Activated CD8-positive, alpha-beta T cell treated with anti-CD3 and anti-CD28 coated beads, Interleukin-2, amount 10 ng/mL, durations not matched to agents 7 days and 5 days (primary cell): ENCODE data around the gene KCNC1. TPM values are rescaled to one million over a fixed set of nuclear protein-coding genes. Genes with fewer than 3 reads are reported as not detected.

Experiments used
- ATAC-seq: fragments of 150-1000 bp; cut with Tn5 transposase; one replicate; pipeline ENCODE4 v1.10.0; 2021; ENCODE audit warnings: moderate library complexity
- CTCF ChIA-PET: fragments of 350-600 bp; sonication (Branson Sonifier 250); formaldehyde crosslinking; loops from one replicate; lab custom pipeline; 2021; ENCODE audit warnings: antibody characterized with exemption; lab: Charles Lee
- POLR2A ChIA-PET: fragments of 350-600 bp; sonication (Branson Sonifier 250); formaldehyde crosslinking; loops from one replicate; lab custom pipeline; 2021; ENCODE audit warnings: antibody characterized with exemption; lab: Charles Lee
- DNase-seq: peaks from one replicate; pipeline ENCODE4 v3.0.0-alpha.2; 2020
- H3K27ac Mint-ChIP-seq: one replicate; pipeline ENCODE4 v1.8.0; 2021; ENCODE audit warnings: mild to moderate bottlenecking, mixed read lengths
- H3K27me3 Mint-ChIP-seq: one replicate; pipeline ENCODE4 v1.8.0; 2021; ENCODE audit warnings: low read depth, mixed read lengths
- H3K36me3 Mint-ChIP-seq: one replicate; pipeline ENCODE4 v1.8.0; 2021; ENCODE audit warnings: low read depth, mixed read lengths
- H3K4me1 Mint-ChIP-seq: one replicate; pipeline ENCODE4 v1.8.0; 2021; ENCODE audit warnings: low read depth, mixed read lengths
- H3K4me3 Mint-ChIP-seq: one replicate; pipeline ENCODE4 v1.8.0; 2021; ENCODE audit warnings: mild to moderate bottlenecking, mixed read lengths
- H3K9me3 Mint-ChIP-seq: one replicate; pipeline ENCODE4 v1.8.0; 2022; ENCODE audit warnings: mixed read lengths; ENCODE audit not compliant: insufficient read depth
- total RNA-seq, 2 experiments: library from RNA; stranded (reverse); gene quantifications; one replicate each; pipeline ENCODE4 v1.2.3, GENCODE V29; 2021

Gene KCNC1
- total RNA-seq, 2 experiments from 2014 or later = not detected

- Mint-ChIP-seq H3K36me3 (no peaks in the 10 kb centered on the region), H3K9me3 (no peaks in the 10 kb centered on the region), H3K4me1 (no peaks in the 10 kb centered on the region), H3K27ac (no peak overlapping the region), H3K4me3 (no peak overlapping the region), H3K27me3 (peaks cover 39% of the 10 kb centered on the region)
- ChIA-PET CTCF (interaction anchor here (1.0 kb wide), 1 partner anchor 34 kb away, joined by 3 read pairs; no protein-coding TSS in a partner anchor), POLR2A (no interaction called here)
- no peak for DNase-seq
- no peak for ATAC-seq
These were observed 37.2 kb upstream of the KCNC1 start for GRCh38 chr11:17697175-17697949.

GRCh38 chr11:17699147-17700114, 35.1 kb upstream of the KCNC1 start:
- Mint-ChIP-seq H3K27me3 (peaks cover 26% of the 10 kb centered on the region), H3K9me3 (no peaks in the 10 kb centered on the region), H3K4me3 (no peak overlapping the region), H3K27ac (no peak overlapping the region), H3K4me1 (no peaks in the 10 kb centered on the region), H3K36me3 (no peaks in the 10 kb centered on the region)
- ATAC-seq (no peak), DNase-seq (no peak)
- ChIA-PET CTCF (interaction anchor here (1.0 kb wide), 1 partner anchor 32 kb away, joined by 4 read pairs; no protein-coding TSS in a partner anchor), POLR2A (no interaction called here)

- no peak for DNase-seq
- no peaks in the 10 kb centered on the region for H3K36me3 Mint-ChIP-seq
- CTCF ChIA-PET = no interaction called here
These were observed 33.6 kb upstream of the KCNC1 start for GRCh38 chr11:17700991-17701390.

GRCh38 chr11:17702876-17703275, 31.7 kb upstream of the KCNC1 start:
- H3K4me3 Mint-ChIP-seq = no peak overlapping the region
- ChIA-PET CTCF (no interaction called here), POLR2A (no interaction called here)
- H3K27me3 Mint-ChIP-seq = peaks cover 8% of the 10 kb centered on the region
- DNase-seq = no peak
- no peak overlapping the region for H3K27ac Mint-ChIP-seq
- H3K36me3 Mint-ChIP-seq = no peaks in the 10 kb centered on the region
- no peak for ATAC-seq
- no peaks in the 10 kb centered on the region for H3K9me3 Mint-ChIP-seq
- H3K4me1 Mint-ChIP-seq = no peaks in the 10 kb centered on the region

More at GRCh38 chr11:17700991-17701390, 33.6 kb upstream of the KCNC1 start:
- POLR2A ChIA-PET = no interaction called here
- Mint-ChIP-seq H3K27me3 (peaks cover 21% of the 10 kb centered on the region), H3K4me1 (no peaks in the 10 kb centered on the region), H3K9me3 (no peaks in the 10 kb centered on the region), H3K27ac (no peak overlapping the region), H3K4me3 (no peak overlapping the region)
- ATAC-seq = no peak

GRCh38 chr11:17703951-17704350, 30.6 kb upstream of the KCNC1 start:
- Mint-ChIP-seq H3K9me3 (no peaks in the 10 kb centered on the region), H3K4me3 (no peak overlapping the region), H3K36me3 (no peaks in the 10 kb centered on the region), H3K27me3 (peaks cover 5% of the 10 kb centered on the region), H3K4me1 (no peaks in the 10 kb centered on the region), H3K27ac (no peak overlapping the region)
- no peak for DNase-seq
- CTCF ChIA-PET = no interaction called here
- no peak for ATAC-seq
- POLR2A ChIA-PET = no interaction called here

GRCh38 chr11:17707830-17708229, 26.8 kb upstream of the KCNC1 start:
- H3K4me1 Mint-ChIP-seq = no peaks in the 10 kb centered on the region
- H3K4me3 Mint-ChIP-seq = no peak overlapping the region
- ChIA-PET CTCF (no interaction called here), POLR2A (no interaction called here)
- DNase-seq = no peak
- H3K9me3 Mint-ChIP-seq = no peaks in the 10 kb centered on the region
- no peaks in the 10 kb centered on the region for H3K36me3 Mint-ChIP-seq
- peaks cover 5% of the 10 kb centered on the region for H3K27me3 Mint-ChIP-seq
- ATAC-seq = no peak
- H3K27ac Mint-ChIP-seq = no peak overlapping the region

GRCh38 chr11:17711836-17712235, 22.7 kb upstream of the KCNC1 start:
- H3K36me3 Mint-ChIP-seq = no peaks in the 10 kb centered on the region
- H3K4me3 Mint-ChIP-seq = no peak overlapping the region
- POLR2A ChIA-PET = interaction anchor here (0.9 kb wide), 1 partner anchor 254 kb away, joined by 3 read pairs; no protein-coding TSS in a partner anchor
- H3K27ac Mint-ChIP-seq = no peak overlapping the region
- CTCF ChIA-PET = interaction anchor here (0.9 to 1.4 kb wide), 2 partner anchors 19 to 113 kb away, joined by 3 to 4 read pairs; no protein-coding TSS in a partner anchor
- DNase-seq = no peak
- ATAC-seq = no peak
- no peaks in the 10 kb centered on the region for H3K9me3 Mint-ChIP-seq
- H3K27me3 Mint-ChIP-seq = peaks cover 9% of the 10 kb centered on the region
- H3K4me1 Mint-ChIP-seq = no peaks in the 10 kb centered on the region

GRCh38 chr11:17713851-17714250, 20.7 kb upstream of the KCNC1 start:
- ATAC-seq (no peak), DNase-seq (no peak)
- CTCF ChIA-PET = no interaction called here
- H3K36me3 Mint-ChIP-seq = no peaks in the 10 kb centered on the region
- no peaks in the 10 kb centered on the region for H3K9me3 Mint-ChIP-seq
- no peaks in the 10 kb centered on the region for H3K4me1 Mint-ChIP-seq
- POLR2A ChIA-PET = no interaction called here
- H3K27me3 Mint-ChIP-seq = peaks cover 10% of the 10 kb centered on the region
- H3K4me3 Mint-ChIP-seq = no peak overlapping the region
- no peak overlapping the region for H3K27ac Mint-ChIP-seq

GRCh38 chr11:17714356-17714854, 20.2 kb upstream of the KCNC1 start:
- Mint-ChIP-seq H3K4me3 (no peak overlapping the region), H3K36me3 (no peaks in the 10 kb centered on the region), H3K27ac (no peak overlapping the region), H3K4me1 (no peaks in the 10 kb centered on the region), H3K27me3 (peaks cover 13% of the 10 kb centered on the region), H3K9me3 (no peaks in the 10 kb centered on the region)
- ChIA-PET POLR2A (no interaction called here), CTCF (no interaction called here)
- ATAC-seq (no peak), DNase-seq (no peak)

- CTCF ChIA-PET = no interaction called here
- POLR2A ChIA-PET = no interaction called here
These were observed 19.7 kb upstream of the KCNC1 start for GRCh38 chr11:17714870-17715269.

GRCh38 chr11:17716807-17717206, 17.8 kb upstream of the KCNC1 start:
- ChIA-PET POLR2A (no interaction called here), CTCF (no interaction called here)
- H3K9me3 Mint-ChIP-seq = no peaks in the 10 kb centered on the region
- H3K4me1 Mint-ChIP-seq = no peaks in the 10 kb centered on the region
- no peaks in the 10 kb centered on the region for H3K36me3 Mint-ChIP-seq
- H3K27ac Mint-ChIP-seq = no peak overlapping the region
- ATAC-seq (no peak), DNase-seq (no peak)
- H3K4me3 Mint-ChIP-seq = no peak overlapping the region
- H3K27me3 Mint-ChIP-seq = peaks cover 30% of the 10 kb centered on the region

More at GRCh38 chr11:17714870-17715269, 19.7 kb upstream of the KCNC1 start:
- Mint-ChIP-seq H3K9me3 (no peaks in the 10 kb centered on the region), H3K4me3 (no peak overlapping the region), H3K4me1 (no peaks in the 10 kb centered on the region), H3K27me3 (peaks cover 15% of the 10 kb centered on the region), H3K36me3 (no peaks in the 10 kb centered on the region), H3K27ac (no peak overlapping the region)
- DNase-seq (no peak), ATAC-seq (no peak)
